HEK293 (cell line): Measurements from ENCODE around the gene PHKA2.
A peak's percentile ranks its signal among the peaks of the same experiment; 100 is the strongest.

Experiments
- CTCF ChIA-PET: fragments of 350-600 bp; formaldehyde crosslinking; extraction: SDS; loops from one replicate; lab custom pipeline; 2021; ENCODE audit warnings: antibody characterized with exemption; lab: Yijun Ruan, JAX
- POLR2A ChIA-PET: fragments of 300-600 bp; formaldehyde crosslinking; extraction: SDS; loops from one replicate; lab custom pipeline; 2020; ENCODE audit warnings: antibody characterized with exemption, inconsistent platforms; lab: Yijun Ruan, JAX
- H3K27ac ChIP-seq: fragments of 200-500 bp; sonication (Bioruptor generic); 2 replicates; pipeline ENCODE4 v1.5.1; 2014; ENCODE audit warnings: low read depth, low read length, control low read depth, inconsistent platforms; ENCODE audit errors: extremely low read depth
- H3K36me3 ChIP-seq, 2 experiments: fragments of 200-500 bp in 1 of 2; sonication (Bioruptor generic) in 1 of 2; 1 replicate in 1 of 2; 2 replicates in 1 of 2; pipeline ENCODE4 v1.5.1; 2014 to 2017; ENCODE audit warnings: inconsistent platforms in 2 of 2, low read length in 2 of 2; ENCODE audit not compliant: control insufficient read depth in 2 of 2, insufficient read depth in 1 of 2
- H3K4me1 ChIP-seq: fragments of 200-500 bp; sonication (Bioruptor generic); 2 replicates; pipeline ENCODE4 v1.5.1; 2014; ENCODE audit warnings: mild to moderate bottlenecking, low read length, inconsistent platforms; ENCODE audit not compliant: control insufficient read depth, insufficient read depth
- H3K4me3 ChIP-seq: 2 replicates; pipeline ENCODE4 v1.5.1; 2011; ENCODE audit warnings: low read depth, mild to moderate bottlenecking, control low read depth, low read length, moderate library complexity
- H3K9me3 ChIP-seq: fragments of 200-500 bp; sonication (Bioruptor generic); 2 replicates; pipeline ENCODE4 v1.5.1; 2014; ENCODE audit warnings: low read depth, low read length, inconsistent platforms; ENCODE audit not compliant: control insufficient read depth, insufficient read depth
- INSM2 ChIP-seq: fragments of 450-650 bp; formaldehyde crosslinking; IDR thresholded peaks from 2 replicates; pipeline ENCODE4 v1.5.1; 2016; ENCODE audit warnings: missing biosample characterization, missing genetic modification characterization
- MYNN ChIP-seq: fragments of 450-650 bp; formaldehyde crosslinking; IDR thresholded peaks from 2 replicates; pipeline ENCODE4 v1.5.1; 2016; ENCODE audit warnings: missing biosample characterization, missing genetic modification characterization, borderline replicate concordance
- PATZ1 ChIP-seq: fragments of 450-650 bp; formaldehyde crosslinking; IDR thresholded peaks from 2 replicates; pipeline ENCODE4 v1.5.1; 2016; ENCODE audit warnings: missing biosample characterization, missing genetic modification characterization
- REST ChIP-seq: fragments of 450-650 bp; formaldehyde crosslinking; IDR thresholded peaks from 2 replicates; pipeline ENCODE4 v1.5.1; 2016; ENCODE audit warnings: missing biosample characterization, missing genetic modification characterization
- SCRT2 ChIP-seq: fragments of 450-650 bp; formaldehyde crosslinking; IDR thresholded peaks from 2 replicates; pipeline ENCODE4 v1.5.1; 2016; ENCODE audit warnings: missing biosample characterization, missing genetic modification characterization
- SP2 ChIP-seq: fragments of 450-650 bp; formaldehyde crosslinking; IDR thresholded peaks from 2 replicates; pipeline ENCODE4 v1.5.1; 2016; ENCODE audit warnings: missing biosample characterization, missing genetic modification characterization
- TCF7L2 ChIP-seq: IDR thresholded peaks from 2 replicates; pipeline ENCODE4 v1.6.1; 2011; ENCODE audit warnings: low read depth, mild to moderate bottlenecking, inconsistent platforms, low read length, moderate library complexity, borderline replicate concordance
- ZNF133 ChIP-seq: fragments of 450-650 bp; formaldehyde crosslinking; IDR thresholded peaks from 2 replicates; pipeline ENCODE4 v1.5.1; 2016; ENCODE audit warnings: missing biosample characterization, missing genetic modification characterization
- ZNF140 ChIP-seq: fragments of 450-650 bp; formaldehyde crosslinking; IDR thresholded peaks from 2 replicates; pipeline ENCODE4 v1.5.1; 2016; ENCODE audit warnings: missing biosample characterization, missing genetic modification characterization
- ZNF157 ChIP-seq: fragments of 450-650 bp; formaldehyde crosslinking; IDR thresholded peaks from 2 replicates; pipeline ENCODE4 v1.5.1; 2016; ENCODE audit warnings: missing biosample characterization, missing genetic modification characterization
- ZNF169 ChIP-seq: fragments of 450-650 bp; formaldehyde crosslinking; IDR thresholded peaks from 2 replicates; pipeline ENCODE4 v1.5.1; 2016; ENCODE audit warnings: missing biosample characterization, missing genetic modification characterization
- ZNF18 ChIP-seq: fragments of 450-650 bp; formaldehyde crosslinking; IDR thresholded peaks from 2 replicates; pipeline ENCODE4 v1.5.1; 2016; ENCODE audit warnings: missing biosample characterization, missing genetic modification characterization
- ZNF239 ChIP-seq: fragments of 450-650 bp; formaldehyde crosslinking; IDR thresholded peaks from 2 replicates; pipeline ENCODE4 v1.5.1; 2016; ENCODE audit warnings: missing biosample characterization, missing genetic modification characterization
- ZNF280C ChIP-seq: fragments of 450-650 bp; formaldehyde crosslinking; IDR thresholded peaks from 2 replicates; pipeline ENCODE4 v1.5.1; 2016; ENCODE audit warnings: missing biosample characterization, missing genetic modification characterization
- ZNF292 ChIP-seq: fragments of 450-650 bp; formaldehyde crosslinking; IDR thresholded peaks from 2 replicates; pipeline ENCODE4 v1.5.1; 2016; ENCODE audit warnings: low read depth, missing biosample characterization, missing genetic modification characterization, borderline replicate concordance
- ZNF398 ChIP-seq: fragments of 450-650 bp; formaldehyde crosslinking; IDR thresholded peaks from 2 replicates; pipeline ENCODE4 v1.5.1; 2017; ENCODE audit warnings: missing biosample characterization, missing genetic modification characterization
- ZNF433 ChIP-seq: fragments of 450-650 bp; formaldehyde crosslinking; IDR thresholded peaks from 2 replicates; pipeline ENCODE4 v1.5.1; 2016; ENCODE audit warnings: missing biosample characterization, missing genetic modification characterization, low read depth
- ZNF621 ChIP-seq: fragments of 450-650 bp; formaldehyde crosslinking; IDR thresholded peaks from 2 replicates; pipeline ENCODE4 v1.5.1; 2017; ENCODE audit warnings: missing biosample characterization, missing genetic modification characterization
- ZNF707 ChIP-seq: fragments of 450-650 bp; formaldehyde crosslinking; IDR thresholded peaks from 2 replicates; pipeline ENCODE4 v1.5.1; 2016; ENCODE audit warnings: missing biosample characterization, missing genetic modification characterization
- ZNF747 ChIP-seq: fragments of 450-650 bp; formaldehyde crosslinking; IDR thresholded peaks from 2 replicates; pipeline ENCODE4 v1.5.1; 2016; ENCODE audit warnings: missing biosample characterization, missing genetic modification characterization

Gene PHKA2

GRCh38 chrX:18874560-18875255 is 109.2 kb downstream of the PHKA2 start:
- H3K4me3 ChIP-seq: no peak overlapping the region
- no peaks in the 10 kb centered on the region for H3K36me3 ChIP-seq
- no peaks in the 10 kb centered on the region for H3K9me3 ChIP-seq
- CTCF ChIA-PET: interaction anchor here (0.6 to 1.1 kb wide), 3 partner anchors 11 to 349 kb away, joined by 3 to 4 read pairs (median 4); no protein-coding TSS in a partner anchor
- POLR2A ChIA-PET: no interaction called here
- no peak overlapping the region for H3K27ac ChIP-seq
- TF ChIP-seq MYNN (tag by site-specific recombination) (peak; percentile 45; the same call in 1 of the 2 replicates), PATZ1 (tag by site-specific recombination) (peak; percentile 42; the same call in 1 of the 2 replicates), ZNF157 (no peak), INSM2 (tag by site-specific recombination) (0 out of 2 replicates have a peak, but pooled peaks have one; percentile 25), ZNF398 (peak; percentile 28; the same call in 1 of the 2 replicates), ZNF292 (tag by site-specific recombination) (no peak), ZNF621 (tag by site-specific recombination) (no peak)
- no peaks in the 10 kb centered on the region; the same call in 1 of the 2 replicates for H3K4me1 ChIP-seq

GRCh38 chrX:18873836-18874235 is 110.1 kb downstream of the PHKA2 start:
- CTCF ChIA-PET: no interaction called here
- Histone ChIP-seq H3K4me3 (no peak overlapping the region), H3K27ac (no peak overlapping the region), H3K4me1 (no peaks in the 10 kb centered on the region; the same call in 1 of the 2 replicates), H3K9me3 (no peaks in the 10 kb centered on the region), H3K36me3 (no peaks in the 10 kb centered on the region)
- POLR2A ChIA-PET: interaction anchor here (1.4 kb wide), 1 partner anchor 12 kb away, joined by 4 read pairs; no protein-coding TSS in a partner anchor
- TF ChIP-seq TCF7L2: no peak
- no peak for TF ChIP-seq SP2 (tag by site-specific recombination)
- TF ChIP-seq ZNF169 (tag by site-specific recombination): no peak
- TF ChIP-seq ZNF433 (tag by site-specific recombination): no peak
- TF ChIP-seq ZNF280C (tag by site-specific recombination): no peak
- no peak for TF ChIP-seq ZNF239 (tag by site-specific recombination)
- TF ChIP-seq ZNF18: no peak
- no peak for TF ChIP-seq ZNF747 (tag by site-specific recombination)
- TF ChIP-seq ZNF707 (tag by site-specific recombination): no peak
- no peak for TF ChIP-seq ZNF140 (tag by site-specific recombination)
- no peak for TF ChIP-seq ZNF133 (tag by site-specific recombination)
- no peak for TF ChIP-seq SCRT2 (tag by site-specific recombination)
- TF ChIP-seq REST (tag by site-specific recombination): no peak
